CD4-positive, alpha-beta T cell treated with Interleukin-15 for 4 hours (primary cell): ENCODE data around the gene TNFRSF13B.
"Not testable (repeated sequence)": the region's sequence is repeated elsewhere in the genome, so short reads cannot be mapped to it uniquely, and the experiment has no call there.

Experiments
- DNase-seq: peaks from one replicate; pipeline ENCODE4 v3.0.0-alpha.2; 2020; ENCODE audit warnings: low spot score

Gene TNFRSF13B

GRCh38 chr17:16925461-16926060 lies 46.4 kb downstream of the TNFRSF13B start:
- DNase-seq, result no peak

DNA sequence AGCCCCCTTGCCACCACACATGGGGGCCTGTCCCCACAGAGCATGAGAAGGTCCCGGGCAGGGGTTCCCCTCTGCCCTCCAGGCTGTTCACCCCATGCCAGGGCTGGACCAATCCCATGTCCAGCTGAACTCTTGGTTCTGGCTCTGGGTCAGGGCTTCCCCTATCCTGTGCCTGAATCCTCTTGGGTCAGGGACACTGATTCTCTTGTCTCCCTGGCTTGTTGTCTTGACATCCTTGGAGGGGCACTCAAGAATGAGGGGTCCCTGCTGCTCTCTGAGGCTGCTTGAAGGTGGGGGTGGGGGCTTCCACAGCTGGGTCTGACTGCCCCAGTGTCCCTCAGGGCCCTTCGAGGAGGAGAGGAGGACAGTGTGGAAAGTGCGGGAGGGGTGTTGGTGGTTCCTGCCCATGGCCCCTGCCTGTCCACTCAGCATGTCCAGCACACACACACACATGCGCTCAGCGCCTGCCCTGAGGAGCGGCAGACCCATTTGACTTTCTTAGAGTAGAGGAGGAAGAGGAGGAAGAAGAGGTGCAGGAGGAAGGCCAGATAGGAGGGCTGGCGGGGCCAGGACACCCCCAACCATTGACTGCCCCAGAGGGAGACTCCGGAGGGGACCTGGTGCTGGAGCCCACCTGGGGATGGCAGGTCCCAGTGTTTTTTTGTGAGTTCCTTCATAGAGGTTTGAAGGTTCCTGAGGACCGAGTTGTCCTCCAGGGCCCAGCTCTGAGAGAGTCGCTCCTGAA lies 47.0 kb downstream of the TNFRSF13B start:
- no peak for DNase-seq

DNA sequence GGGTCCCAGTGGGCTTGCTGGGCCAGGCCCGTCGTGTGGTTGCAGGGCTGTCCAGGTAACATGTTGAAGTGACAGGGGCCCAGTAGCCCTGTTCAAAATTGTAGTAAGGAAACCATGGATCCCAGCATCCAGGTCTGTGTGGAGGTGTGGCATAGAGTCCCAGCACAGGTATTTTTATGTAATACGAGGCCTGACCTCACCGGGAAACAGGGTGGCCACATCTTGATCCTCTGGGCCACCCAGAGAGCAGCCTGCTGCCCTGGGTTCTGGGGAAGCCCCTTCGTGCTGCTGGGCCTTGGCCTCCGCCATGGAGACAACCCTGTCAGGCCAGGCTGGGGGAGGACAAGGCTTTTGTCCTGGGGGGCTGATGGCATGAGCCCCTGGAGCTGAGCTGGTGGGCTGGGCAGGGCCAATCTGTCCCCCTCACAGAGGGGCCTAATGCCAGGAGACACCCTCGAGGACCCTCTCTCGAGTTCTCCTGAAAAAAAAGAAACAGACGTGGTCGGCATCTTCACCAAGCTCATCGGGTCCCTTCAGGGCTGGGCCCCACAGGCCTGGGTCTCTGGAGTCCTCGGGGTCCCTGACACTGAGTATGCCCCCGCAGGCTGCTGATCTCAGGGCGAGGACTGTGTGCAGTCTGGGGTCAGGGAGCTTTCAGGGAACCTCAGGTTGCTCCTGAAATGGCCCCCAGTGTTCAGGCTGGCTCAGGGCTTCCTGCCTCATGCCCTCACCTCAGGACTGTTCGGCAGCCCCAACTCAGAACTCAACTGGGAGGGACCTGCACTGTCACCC lies 47.8 kb downstream of the TNFRSF13B start:
- DNase-seq, result no peak

- DNase-seq, result no peak
Observed at GRCh38 chr17:16923097-16923903, 48.6 kb downstream of the TNFRSF13B start.

- DNase-seq, result peak; percentile 14
Observed at GRCh38 chr17:16922386-16923096, 49.4 kb downstream of the TNFRSF13B start.

GRCh38 chr17:16921451-16921850 lies 50.5 kb downstream of the TNFRSF13B start:
- not testable (repeated sequence) for DNase-seq

- no peak for DNase-seq
Observed at GRCh38 chr17:16920628-16921020, 51.3 kb downstream of the TNFRSF13B start.

GRCh38 chr17:16919663-16920627 lies 52.0 kb downstream of the TNFRSF13B start:
- no peak for DNase-seq

- DNase-seq, result no peak
Observed at GRCh38 chr17:16918443-16918842, 53.5 kb downstream of the TNFRSF13B start.

GRCh38 chr17:16917671-16918394 lies 54.1 kb downstream of the TNFRSF13B start:
- DNase-seq, result no peak

- DNase-seq, result no peak
Observed at GRCh38 chr17:16916557-16916920, 55.4 kb downstream of the TNFRSF13B start.

DNA sequence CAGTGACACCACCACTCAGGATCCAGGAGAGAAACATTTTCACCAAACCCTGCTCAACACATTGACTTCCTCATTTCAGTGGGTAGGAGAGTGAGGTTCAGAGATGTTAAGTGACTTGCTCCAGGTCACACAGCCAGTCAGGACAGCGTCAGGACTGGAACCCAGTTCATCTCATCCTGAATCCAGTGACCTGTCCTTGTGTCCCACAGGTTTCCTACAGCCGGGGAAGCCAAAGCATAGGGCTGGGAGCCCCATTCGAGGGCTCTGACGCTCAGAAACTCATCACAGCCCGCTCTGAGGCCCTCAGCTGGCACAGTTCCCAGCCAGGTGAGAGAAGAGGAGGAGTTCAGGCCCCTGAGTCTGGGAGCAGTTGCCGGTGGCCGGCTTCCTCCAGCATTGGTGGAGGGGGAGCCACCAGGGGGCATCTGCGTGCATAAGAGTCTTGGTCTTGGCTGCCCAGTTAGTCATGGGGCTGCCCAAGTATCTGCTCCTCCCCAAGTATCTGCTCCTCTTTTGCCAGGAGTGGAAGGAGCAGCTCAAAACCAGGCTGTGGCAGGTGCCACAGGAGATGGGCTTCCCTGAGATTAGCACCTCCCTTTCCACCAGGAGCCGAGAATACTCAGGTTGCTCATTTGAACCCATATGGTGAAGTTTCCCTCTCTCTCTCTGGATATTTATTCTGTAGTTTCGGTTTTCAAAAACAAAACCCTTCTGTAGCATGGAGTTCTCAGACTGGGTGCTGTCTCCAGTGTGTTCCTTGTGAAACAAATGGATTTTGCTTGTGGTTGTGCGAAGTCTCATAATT lies 56.0 kb downstream of the TNFRSF13B start:
- DNase-seq, result peak; percentile 6

DNA sequence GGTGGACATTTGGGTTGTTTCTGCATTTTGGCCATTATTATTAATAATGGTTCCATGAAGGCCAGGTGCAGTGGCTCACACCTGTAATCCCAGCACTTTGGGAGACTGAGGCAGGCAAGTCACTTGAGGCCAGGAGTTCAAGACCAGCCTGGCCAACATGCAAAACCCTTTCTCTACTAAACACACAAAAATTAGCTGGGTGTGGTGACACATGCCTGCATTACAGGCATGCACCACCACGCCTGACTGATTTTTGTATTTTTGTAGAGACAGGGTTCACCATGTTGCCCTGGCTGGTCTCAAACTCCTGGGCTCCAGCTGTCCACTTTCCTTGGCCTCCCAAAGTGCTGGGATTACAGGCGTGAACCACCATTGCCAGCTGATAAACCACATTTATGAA lies 58.5 kb downstream of the TNFRSF13B start:
- no peak for DNase-seq

DNA sequence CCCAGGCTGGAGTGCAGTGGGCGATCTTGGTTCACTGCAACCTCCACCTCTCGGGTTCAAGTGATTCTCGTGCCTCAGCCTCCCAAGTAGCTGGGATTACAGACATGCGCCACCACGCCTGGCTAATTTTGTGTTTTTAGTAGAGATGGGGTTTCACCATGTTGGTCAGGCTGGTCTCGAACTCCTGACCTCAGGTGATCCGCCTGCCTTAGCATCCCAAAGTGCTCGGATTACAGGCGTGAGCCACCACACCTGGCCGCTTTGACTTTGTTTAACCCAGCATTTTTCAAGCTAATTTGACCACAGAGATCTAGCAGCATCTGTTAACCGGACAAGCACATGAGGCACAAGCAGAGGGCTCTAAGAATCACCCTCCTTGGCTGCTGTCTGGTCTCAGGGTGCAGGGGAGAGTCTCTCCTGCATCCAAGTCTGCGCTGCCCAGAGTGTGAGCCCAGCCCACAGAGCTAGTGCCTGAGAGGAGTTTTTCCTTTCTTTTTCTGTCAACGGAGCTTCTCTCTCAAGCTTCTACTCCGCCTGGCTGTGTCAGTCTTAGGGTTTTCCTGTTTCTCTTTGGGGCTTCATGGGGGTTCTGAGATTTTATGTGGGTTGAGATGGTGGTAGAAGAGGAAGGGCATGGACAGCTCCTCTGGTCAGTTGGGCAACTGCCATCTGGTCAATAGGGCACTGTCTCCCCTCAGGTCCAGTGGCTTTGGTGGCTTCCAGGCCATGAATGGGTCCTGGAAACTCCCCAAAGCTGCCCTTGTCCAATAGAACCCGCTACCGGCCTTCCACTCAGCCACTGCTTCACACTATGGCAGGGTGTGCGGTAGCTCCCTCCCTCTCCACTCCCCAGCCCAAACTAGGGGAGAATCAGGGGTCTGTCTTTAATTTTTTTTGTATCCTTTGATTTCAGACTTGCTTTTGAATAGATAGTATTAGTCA lies 59.6 kb downstream of the TNFRSF13B start:
- no peak for DNase-seq

DNA sequence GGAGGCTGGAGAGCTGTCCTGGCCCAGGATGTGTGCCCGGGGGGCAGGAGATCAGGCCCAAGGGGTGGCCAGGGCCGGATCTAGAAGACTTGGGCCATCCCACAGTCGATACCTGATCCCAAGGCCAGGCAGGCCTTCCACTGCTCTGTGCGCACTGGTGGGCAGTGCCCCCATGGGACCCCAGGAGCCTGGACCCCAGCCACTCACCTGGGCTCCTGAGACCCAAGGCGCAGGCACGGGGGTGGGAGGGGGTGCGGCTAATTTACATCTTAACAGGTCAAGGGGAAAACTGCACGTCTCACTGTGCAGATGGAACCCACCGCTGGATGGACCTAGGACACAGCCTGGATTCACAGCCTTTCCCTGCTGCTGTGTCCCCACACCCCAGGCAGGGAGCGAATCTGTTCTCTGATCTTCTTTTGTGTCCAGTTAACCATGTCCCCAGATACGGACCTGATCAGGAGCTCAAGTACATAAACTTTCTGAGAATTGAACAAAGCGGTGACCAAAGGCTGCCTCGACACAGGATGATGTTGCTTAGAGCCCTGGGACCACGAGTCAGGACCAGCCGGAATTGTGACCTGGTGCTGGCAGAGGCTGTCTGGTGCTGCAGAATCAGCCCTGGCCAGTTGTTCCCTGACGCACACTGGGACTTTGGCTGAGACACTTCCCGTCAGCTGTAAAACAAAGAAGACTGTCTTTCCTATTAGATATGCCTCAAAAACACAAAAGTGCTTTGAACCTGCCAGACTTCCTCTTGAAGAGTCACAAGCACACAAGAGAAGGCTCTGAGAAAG lies 60.6 kb downstream of the TNFRSF13B start:
- DNase-seq, result no peak

GRCh38 chr17:16910341-16910740 lies 61.6 kb downstream of the TNFRSF13B start:
- no peak for DNase-seq
